Measurements from ENCODE around the gene CCDC87.

DNA sequence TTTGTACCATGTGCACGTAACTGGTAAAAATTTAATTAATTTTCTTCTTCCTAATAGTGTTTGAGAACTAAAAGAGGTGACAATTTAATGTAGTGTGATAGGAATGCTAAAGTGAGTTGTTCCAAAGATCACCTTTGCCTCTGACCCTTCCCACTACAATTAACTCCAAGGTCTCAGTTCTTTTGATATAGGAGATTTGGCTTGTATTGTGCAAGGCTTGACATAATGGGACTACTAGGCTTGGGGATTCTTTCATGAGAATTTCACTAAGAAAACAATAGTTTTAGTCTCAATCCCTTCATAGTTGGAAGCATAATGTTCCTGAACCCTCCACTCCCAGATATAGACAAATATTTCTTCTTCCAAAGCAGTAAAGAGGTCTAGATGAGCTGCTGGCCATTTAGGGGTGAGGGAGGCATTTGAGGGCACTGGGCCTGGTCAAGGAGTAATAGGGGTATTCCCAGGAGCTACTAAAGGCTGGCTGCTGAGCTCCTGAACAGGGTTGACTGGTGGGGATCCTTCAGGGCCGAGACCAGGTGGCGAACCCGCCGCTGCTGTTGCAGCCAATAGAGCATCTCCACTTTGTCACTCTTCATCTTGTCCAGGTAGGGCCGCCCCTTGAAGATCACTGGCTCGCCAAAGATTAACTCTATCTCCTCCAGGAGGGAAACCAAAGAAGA is 2.7 kb downstream of the CCDC87 start:
- TF ChIP-seq, protein P1, sequence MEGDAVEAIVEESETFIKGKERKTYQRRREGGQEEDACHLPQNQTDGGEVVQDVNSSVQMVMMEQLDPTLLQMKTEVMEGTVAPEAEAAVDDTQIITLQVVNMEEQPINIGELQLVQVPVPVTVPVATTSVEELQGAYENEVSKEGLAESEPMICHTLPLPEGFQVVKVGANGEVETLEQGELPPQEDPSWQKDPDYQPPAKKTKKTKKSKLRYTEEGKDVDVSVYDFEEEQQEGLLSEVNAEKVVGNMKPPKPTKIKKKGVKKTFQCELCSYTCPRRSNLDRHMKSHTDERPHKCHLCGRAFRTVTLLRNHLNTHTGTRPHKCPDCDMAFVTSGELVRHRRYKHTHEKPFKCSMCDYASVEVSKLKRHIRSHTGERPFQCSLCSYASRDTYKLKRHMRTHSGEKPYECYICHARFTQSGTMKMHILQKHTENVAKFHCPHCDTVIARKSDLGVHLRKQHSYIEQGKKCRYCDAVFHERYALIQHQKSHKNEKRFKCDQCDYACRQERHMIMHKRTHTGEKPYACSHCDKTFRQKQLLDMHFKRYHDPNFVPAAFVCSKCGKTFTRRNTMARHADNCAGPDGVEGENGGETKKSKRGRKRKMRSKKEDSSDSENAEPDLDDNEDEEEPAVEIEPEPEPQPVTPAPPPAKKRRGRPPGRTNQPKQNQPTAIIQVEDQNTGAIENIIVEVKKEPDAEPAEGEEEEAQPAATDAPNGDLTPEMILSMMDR (IDR thresholded peaks at IDR 0.05) = no peak
- TF ChIP-seq POLR2A (IDR thresholded peaks at IDR 0.05) (no peak), EP300 (IDR thresholded peaks at IDR 0.05) (no peak)

All from sigmoid colon (tissue), 4 donors.